HG02943 (cell line): Measurements from ENCODE around the gene SLC19A2.
"Not testable (repeated sequence)": the region's sequence is repeated elsewhere in the genome, so short reads cannot be mapped to it uniquely, and the experiment has no call there.

Experiments
- ATAC-seq: cut with Tn5 transposase; IDR thresholded peaks from one replicate; pipeline ENCODE4 v1.9.1; 2021; ENCODE audit warnings: mild to moderate bottlenecking, low read depth, moderate library complexity; ENCODE audit not compliant: unreplicated experiment

SLC19A2 gene

GRCh38 chr1:169510060-169510459 lies 24.3 kb upstream of the SLC19A2 start:
- no peak for ATAC-seq

GRCh38 chr1:169509354-169509753 lies 23.6 kb upstream of the SLC19A2 start:
- no peak for ATAC-seq

GRCh38 chr1:169508432-169509338 lies 22.9 kb upstream of the SLC19A2 start:
- ATAC-seq, result no peak

- no peak for ATAC-seq
Observed at GRCh38 chr1:169507413-169507812, 21.7 kb upstream of the SLC19A2 start.

GRCh38 chr1:169503601-169504000 lies 17.9 kb upstream of the SLC19A2 start:
- not testable (repeated sequence) for ATAC-seq

- no peak for ATAC-seq
Observed at GRCh38 chr1:169499807-169500206, 14.1 kb upstream of the SLC19A2 start.

- ATAC-seq, result no peak
Observed at GRCh38 chr1:169497317-169497716, 11.6 kb upstream of the SLC19A2 start.

- ATAC-seq, result no peak
Observed at GRCh38 chr1:169495916-169496315, 10.2 kb upstream of the SLC19A2 start.

- no peak for ATAC-seq
Observed at GRCh38 chr1:169495046-169495775, 9.5 kb upstream of the SLC19A2 start.

- ATAC-seq, result no peak
Observed at GRCh38 chr1:169494343-169494742, 8.6 kb upstream of the SLC19A2 start.

GRCh38 chr1:169493251-169493650 lies 7.5 kb upstream of the SLC19A2 start:
- no peak for ATAC-seq

- ATAC-seq, result no peak
Observed at GRCh38 chr1:169491845-169492281, 6.1 kb upstream of the SLC19A2 start.

GRCh38 chr1:169488157-169488556 lies 2.4 kb upstream of the SLC19A2 start:
- no peak for ATAC-seq

- no peak for ATAC-seq
Observed at GRCh38 chr1:169487561-169487960, 1.8 kb upstream of the SLC19A2 start.

- ATAC-seq, result no peak
Observed at GRCh38 chr1:169487133-169487532, 1.4 kb upstream of the SLC19A2 start.

GRCh38 chr1:169486281-169487051 lies 722 bp upstream of the SLC19A2 start:
- ATAC-seq, result no peak

- ATAC-seq, result peak; percentile 23
Observed at GRCh38 chr1:169484683-169485430, 887 bp downstream of the SLC19A2 start.

GRCh38 chr1:169484101-169484500 lies 1.6 kb downstream of the SLC19A2 start:
- no peak for ATAC-seq

GRCh38 chr1:169483500-169483966 lies 2.2 kb downstream of the SLC19A2 start:
- no peak for ATAC-seq
